ENCODE measurements around the gene AGBL3. TPM values are rescaled to one million over a fixed set of nuclear protein-coding genes. Genes with fewer than 3 reads are reported as not detected.
A peak's percentile ranks its signal among the peaks of the same experiment; 100 is the strongest.
"Not testable (repeated sequence)": the region's sequence is repeated elsewhere in the genome, so short reads cannot be mapped to it uniquely, and the experiment has no call there.

Gene AGBL3
- polyA plus RNA-seq, 1 donor = 4.4 TPM

DNA sequence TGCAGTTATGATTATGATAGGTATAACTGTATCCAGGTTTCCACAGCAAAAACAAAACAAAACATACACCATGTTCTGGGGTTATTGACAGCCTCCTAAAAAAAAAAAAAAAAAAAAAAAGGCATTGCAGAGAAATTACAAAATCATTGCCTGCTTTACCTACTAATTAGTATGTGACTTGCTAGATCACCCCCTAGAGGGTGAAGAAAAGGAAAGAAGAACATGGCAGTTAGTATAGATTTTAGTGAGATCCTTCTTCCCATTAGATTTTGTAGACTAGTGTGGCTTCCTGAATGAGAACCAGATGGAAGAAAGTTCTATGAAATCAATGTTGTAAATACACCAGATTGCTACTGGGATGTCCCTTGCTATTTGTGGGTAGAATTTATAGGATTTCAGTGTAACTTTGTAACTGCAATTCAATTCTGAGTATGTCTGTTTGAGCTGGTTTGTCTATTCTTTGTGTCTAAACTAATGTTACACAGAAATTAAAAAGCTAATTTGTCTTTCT, 24.0 kb upstream of the AGBL3 start:
- Histone ChIP-seq H3K27me3 (ENCODE audit: control insufficient read depth, insufficient read depth, low read length) (no peaks in the 10 kb centered on the region), H3K4me1 (ENCODE audit: control insufficient read depth, insufficient read depth, low read length) (no peaks in the 10 kb centered on the region), H3K9me3 (ENCODE audit: control insufficient read depth, low read depth, low read length) (no peaks in the 10 kb centered on the region), H3K36me3 (ENCODE audit: control insufficient read depth, insufficient read depth, low read length) (peaks cover 25% of the 10 kb centered on the region), H3K4me3 (ENCODE audit: low read length) (no peak overlapping the region), H3K27ac (ENCODE audit: low read length) (no peak overlapping the region)
- no peak for DNase-seq

DNA sequence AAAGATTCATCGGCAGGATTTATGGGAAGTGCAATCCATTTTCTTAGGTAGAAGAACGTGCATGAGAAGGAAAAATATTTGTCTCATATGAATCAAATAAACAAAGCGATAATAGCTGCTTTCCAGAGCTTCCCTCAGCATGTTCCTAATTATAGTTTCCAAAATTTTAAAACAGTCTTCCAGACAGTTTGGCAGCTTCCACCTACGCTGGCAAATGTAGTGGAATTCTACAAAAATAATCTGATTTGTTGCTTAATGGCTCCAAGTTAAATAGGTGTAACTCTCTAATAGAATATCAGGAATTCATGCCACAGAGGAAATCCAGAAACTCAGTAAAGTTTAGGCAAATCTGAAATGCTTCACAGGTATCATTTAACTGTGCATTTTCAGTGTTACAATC, 23.3 kb upstream of the AGBL3 start:
- Histone ChIP-seq H3K9me3 (ENCODE audit: control insufficient read depth, low read depth, low read length) (no peaks in the 10 kb centered on the region), H3K4me3 (ENCODE audit: low read length) (no peak overlapping the region), H3K27me3 (ENCODE audit: control insufficient read depth, insufficient read depth, low read length) (no peaks in the 10 kb centered on the region), H3K4me1 (ENCODE audit: control insufficient read depth, insufficient read depth, low read length) (no peaks in the 10 kb centered on the region), H3K27ac (ENCODE audit: low read length) (no peak overlapping the region), H3K36me3 (ENCODE audit: control insufficient read depth, insufficient read depth, low read length) (peaks cover 25% of the 10 kb centered on the region)
- DNase-seq = no peak
- WGBS (ENCODE audit: insufficient coverage, low lambda C conversion rate) = 100% methylated on average over 3 of the region's 4 CpGs

DNA sequence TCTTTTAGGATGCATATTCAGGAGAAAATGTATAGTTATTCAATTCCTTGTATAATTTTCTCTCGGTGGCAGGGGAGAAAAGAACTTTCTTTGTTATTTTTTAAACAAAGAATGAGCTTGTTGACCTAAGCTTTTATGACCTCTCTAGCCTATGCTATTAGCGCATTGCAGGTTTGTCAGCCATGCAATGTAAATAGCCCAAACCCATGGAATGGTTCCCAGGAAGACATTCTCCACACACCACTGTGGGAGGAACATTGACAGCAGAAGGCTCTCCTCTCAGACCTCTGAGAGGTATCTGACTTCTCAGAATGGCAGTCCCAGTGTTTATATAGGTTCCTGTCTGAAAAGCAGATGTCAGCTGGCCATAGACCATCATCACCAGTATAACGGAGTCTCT, 19.6 kb upstream of the AGBL3 start:
- WGBS (ENCODE audit: insufficient coverage, low lambda C conversion rate) = 40% methylated on average over 1 of the region's 3 CpGs
- Histone ChIP-seq H3K36me3 (ENCODE audit: control insufficient read depth, insufficient read depth, low read length) (peaks cover 19% of the 10 kb centered on the region), H3K27ac (ENCODE audit: low read length) (no peak overlapping the region), H3K4me3 (ENCODE audit: low read length) (no peak overlapping the region), H3K9me3 (ENCODE audit: control insufficient read depth, low read depth, low read length) (peaks cover 18% of the 10 kb centered on the region), H3K4me1 (ENCODE audit: control insufficient read depth, insufficient read depth, low read length) (no peaks in the 10 kb centered on the region), H3K27me3 (ENCODE audit: control insufficient read depth, insufficient read depth, low read length) (no peaks in the 10 kb centered on the region)
- no peak for DNase-seq

DNA sequence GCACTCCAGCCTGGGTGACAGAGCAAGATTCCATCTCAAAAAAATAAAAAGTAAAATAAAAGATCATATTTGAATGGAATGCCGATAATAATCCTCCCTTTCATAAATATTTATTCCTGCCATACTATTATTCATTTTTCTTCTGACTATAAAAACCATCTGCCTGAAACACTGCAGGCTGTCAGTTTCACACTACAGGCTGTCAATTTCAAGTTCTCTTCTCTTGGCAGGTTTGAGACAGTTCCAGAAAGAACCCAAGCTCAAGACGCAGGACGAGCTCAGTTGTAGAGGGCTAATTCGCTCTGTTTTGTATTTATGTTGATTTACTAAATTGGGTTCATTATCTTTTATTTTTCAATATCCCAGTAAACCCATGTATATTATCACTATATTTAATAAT, 18.2 kb upstream of the AGBL3 start:
- Histone ChIP-seq H3K36me3 (ENCODE audit: control insufficient read depth, insufficient read depth, low read length) (peaks cover 19% of the 10 kb centered on the region), H3K9me3 (ENCODE audit: control insufficient read depth, low read depth, low read length) (peaks cover 18% of the 10 kb centered on the region), H3K4me3 (ENCODE audit: low read length) (no peak overlapping the region), H3K27ac (ENCODE audit: low read length) (no peak overlapping the region), H3K27me3 (ENCODE audit: control insufficient read depth, insufficient read depth, low read length) (no peaks in the 10 kb centered on the region), H3K4me1 (ENCODE audit: control insufficient read depth, insufficient read depth, low read length) (no peaks in the 10 kb centered on the region)
- no peak for DNase-seq
- 82% methylated on average over 1 of the region's 4 CpGs for WGBS (ENCODE audit: insufficient coverage, low lambda C conversion rate)

DNA sequence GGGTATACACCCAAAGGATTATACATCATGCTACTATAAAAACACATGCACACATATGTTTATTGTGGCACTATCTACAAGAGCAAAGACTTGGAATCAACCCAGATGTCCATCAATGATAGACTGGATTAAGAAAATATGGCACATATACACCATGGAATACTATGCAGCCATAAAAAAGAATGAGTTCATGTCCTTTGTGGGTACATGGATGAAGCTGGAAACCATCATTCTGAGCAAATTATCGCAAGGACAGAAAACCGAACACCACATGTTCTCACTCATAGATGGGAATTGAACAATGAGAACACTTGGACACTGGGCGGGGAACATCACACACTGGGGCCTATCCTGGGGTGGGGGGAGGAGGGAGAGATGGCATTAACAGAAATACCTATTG, 4.7 kb upstream of the AGBL3 start:
- DNase-seq; H3K36me3 ChIP-seq (ENCODE audit: control insufficient read depth, insufficient read depth, low read length); H3K9me3 ChIP-seq (ENCODE audit: control insufficient read depth, low read depth, low read length); H3K27me3 ChIP-seq (ENCODE audit: control insufficient read depth, insufficient read depth, low read length); H3K4me3 ChIP-seq (ENCODE audit: low read length); H3K4me1 ChIP-seq (ENCODE audit: control insufficient read depth, insufficient read depth, low read length); H3K27ac ChIP-seq (ENCODE audit: low read length): not testable (repeated sequence)
- no CpG with 5 or more reads among the region's 3 CpGs for WGBS (ENCODE audit: insufficient coverage, low lambda C conversion rate)

DNA sequence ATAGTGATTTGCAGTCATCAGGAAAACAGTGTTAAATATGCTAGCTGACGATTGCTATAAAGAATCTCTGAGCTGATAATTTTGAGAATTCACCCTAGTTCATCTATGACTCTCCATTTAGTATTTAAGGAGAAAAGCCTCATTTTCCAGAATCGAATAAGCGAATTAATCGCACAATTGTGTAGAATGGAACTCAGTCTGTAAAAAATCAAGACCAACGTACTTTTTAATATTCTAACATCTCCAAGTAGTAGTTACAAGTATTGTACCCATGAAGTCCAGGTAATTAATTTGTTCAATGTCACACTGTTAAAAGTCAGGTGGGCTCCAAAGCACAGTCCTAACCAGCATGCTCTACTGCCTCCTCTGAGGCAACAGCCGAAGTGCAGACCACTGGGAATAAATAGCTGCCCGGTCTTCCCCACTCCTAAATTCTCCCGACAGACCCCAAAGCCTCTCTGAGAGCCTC, 380 bp upstream of the AGBL3 start:
- H3K36me3 ChIP-seq (ENCODE audit: control insufficient read depth, insufficient read depth, low read length) = no peaks in the 10 kb centered on the region
- peaks cover 3% of the 10 kb centered on the region for H3K4me1 ChIP-seq (ENCODE audit: control insufficient read depth, insufficient read depth, low read length)
- whole genome bisulfite sequencing (ENCODE audit: insufficient coverage, low lambda C conversion rate) = 88% methylated on average over 4 of the region's 8 CpGs
- peak overlapping the region; percentile 75 for H3K27ac ChIP-seq (ENCODE audit: low read length)
- DNase-seq = no peak
- peak overlapping the region; percentile 72 for H3K4me3 ChIP-seq (ENCODE audit: low read length)
- H3K27me3 ChIP-seq (ENCODE audit: control insufficient read depth, insufficient read depth, low read length) = no peaks in the 10 kb centered on the region
- H3K9me3 ChIP-seq (ENCODE audit: control insufficient read depth, low read depth, low read length) = no peaks in the 10 kb centered on the region

DNA sequence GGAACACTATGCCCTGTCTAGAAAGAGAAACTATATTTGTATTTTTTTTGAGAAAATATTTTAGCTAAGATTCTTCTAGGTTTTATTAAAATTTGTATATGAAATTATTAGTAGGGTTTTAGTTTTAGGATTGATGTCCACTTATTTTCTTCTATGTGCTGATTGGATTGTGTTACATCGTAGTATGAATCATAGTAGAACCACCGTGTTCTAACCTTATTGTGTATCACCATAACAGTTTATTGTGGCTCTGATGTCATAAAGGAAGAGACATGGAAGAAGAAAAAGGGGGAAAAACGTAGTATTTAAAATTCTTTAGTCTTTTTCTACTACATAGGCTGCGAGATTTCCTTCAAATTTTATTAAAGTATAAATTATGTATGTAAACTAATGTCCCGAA, 1.9 kb downstream of the AGBL3 start:
- no peak for DNase-seq
- no peaks in the 10 kb centered on the region for H3K36me3 ChIP-seq (ENCODE audit: control insufficient read depth, insufficient read depth, low read length)
- no peaks in the 10 kb centered on the region for H3K9me3 ChIP-seq (ENCODE audit: control insufficient read depth, low read depth, low read length)
- H3K4me3 ChIP-seq (ENCODE audit: low read length) = no peak overlapping the region
- peaks cover 5% of the 10 kb centered on the region for H3K4me1 ChIP-seq (ENCODE audit: control insufficient read depth, insufficient read depth, low read length)
- H3K27me3 ChIP-seq (ENCODE audit: control insufficient read depth, insufficient read depth, low read length) = no peaks in the 10 kb centered on the region
- 68% methylated on average over 5 of the region's 5 CpGs for WGBS (ENCODE audit: insufficient coverage, low lambda C conversion rate)
- no peak overlapping the region for H3K27ac ChIP-seq (ENCODE audit: low read length)

DNA sequence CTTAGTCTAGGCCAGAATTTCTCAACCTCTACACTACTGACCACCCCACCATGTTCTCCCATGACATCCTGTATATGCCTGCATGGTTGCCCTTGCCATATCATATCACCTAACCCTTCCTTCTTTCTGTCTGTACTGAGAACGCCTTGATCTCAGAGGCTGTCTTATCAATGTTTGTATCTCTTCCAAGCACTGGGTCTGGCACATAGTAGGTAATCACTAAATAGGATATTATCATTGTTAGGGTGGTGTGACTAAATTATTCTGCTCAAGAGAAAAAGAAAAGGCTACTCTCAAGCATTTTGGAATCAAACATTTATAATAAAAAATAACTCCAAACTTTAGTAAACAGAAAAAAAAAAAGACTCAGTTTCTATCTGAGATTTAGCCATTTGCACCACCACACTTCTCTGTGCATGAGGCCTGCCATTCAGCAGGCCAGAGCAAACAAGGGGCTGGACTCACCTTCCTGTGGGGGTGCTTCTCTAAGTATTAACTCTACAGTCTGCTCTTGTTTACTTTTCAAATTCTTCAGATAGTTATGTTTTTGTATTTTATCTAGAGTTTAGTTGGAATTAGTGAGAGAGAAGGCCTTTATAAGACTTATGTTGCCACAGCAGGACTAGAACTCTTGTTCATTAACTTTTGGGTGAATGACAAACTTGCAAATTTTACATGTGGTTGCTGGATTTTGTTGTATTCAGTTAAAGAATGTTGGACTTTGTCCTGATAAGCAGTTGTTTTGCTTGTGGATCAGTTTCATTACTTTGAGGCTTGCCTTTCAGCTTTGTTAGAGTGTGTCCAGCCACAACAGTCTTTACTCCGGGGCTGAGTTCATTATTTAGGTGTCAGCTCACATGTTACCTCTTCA, 5.4 kb downstream of the AGBL3 start:
- Histone ChIP-seq H3K4me1 (ENCODE audit: control insufficient read depth, insufficient read depth, low read length) (peaks cover 9% of the 10 kb centered on the region), H3K36me3 (ENCODE audit: control insufficient read depth, insufficient read depth, low read length) (peaks cover 8% of the 10 kb centered on the region), H3K9me3 (ENCODE audit: control insufficient read depth, low read depth, low read length) (no peaks in the 10 kb centered on the region), H3K27ac (ENCODE audit: low read length) (peak overlapping the region; percentile 16), H3K4me3 (ENCODE audit: low read length) (no peak overlapping the region), H3K27me3 (ENCODE audit: control insufficient read depth, insufficient read depth, low read length) (no peaks in the 10 kb centered on the region)
- WGBS (ENCODE audit: insufficient coverage, low lambda C conversion rate) = no CpG with 5 or more reads among the region's 2 CpGs
- DNase-seq = peak in 1 of 2 donors; percentile 45

DNA sequence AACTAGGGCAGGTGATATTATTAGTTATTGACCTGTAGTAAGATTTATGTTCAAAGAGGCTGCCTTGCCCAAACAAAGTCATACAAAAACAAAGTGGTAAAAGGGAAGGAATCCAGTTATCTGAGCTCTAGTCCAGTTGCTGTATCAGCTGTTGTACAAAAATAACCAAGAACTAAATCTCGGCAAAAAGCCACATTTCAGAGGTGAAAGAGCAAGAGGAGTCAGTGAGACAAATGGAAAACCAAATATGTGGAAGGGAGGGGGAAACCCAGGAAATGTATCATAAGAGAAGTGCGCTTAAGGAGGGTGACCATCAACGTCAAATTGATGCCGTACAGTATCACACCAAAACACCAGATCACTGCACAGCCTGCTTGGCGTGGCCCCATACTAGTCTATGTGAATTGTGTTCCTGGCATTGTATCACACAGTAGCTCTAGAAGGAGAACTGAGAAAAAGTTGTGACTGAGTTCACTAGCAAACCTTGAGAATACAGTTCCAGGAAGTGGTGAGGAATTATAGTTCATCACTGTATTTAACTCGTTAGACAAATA, 6.4 kb downstream of the AGBL3 start:
- DNase-seq = no peak
- H3K36me3 ChIP-seq (ENCODE audit: control insufficient read depth, insufficient read depth, low read length) = peaks cover 8% of the 10 kb centered on the region
- H3K4me1 ChIP-seq (ENCODE audit: control insufficient read depth, insufficient read depth, low read length) = peaks cover 9% of the 10 kb centered on the region
- 100% methylated on average over 1 of the region's 6 CpGs for WGBS (ENCODE audit: insufficient coverage, low lambda C conversion rate)
- H3K9me3 ChIP-seq (ENCODE audit: control insufficient read depth, low read depth, low read length) = no peaks in the 10 kb centered on the region
- no peaks in the 10 kb centered on the region for H3K27me3 ChIP-seq (ENCODE audit: control insufficient read depth, insufficient read depth, low read length)
- peak overlapping the region; percentile 16 for H3K27ac ChIP-seq (ENCODE audit: low read length)
- H3K4me3 ChIP-seq (ENCODE audit: low read length) = no peak overlapping the region

DNA sequence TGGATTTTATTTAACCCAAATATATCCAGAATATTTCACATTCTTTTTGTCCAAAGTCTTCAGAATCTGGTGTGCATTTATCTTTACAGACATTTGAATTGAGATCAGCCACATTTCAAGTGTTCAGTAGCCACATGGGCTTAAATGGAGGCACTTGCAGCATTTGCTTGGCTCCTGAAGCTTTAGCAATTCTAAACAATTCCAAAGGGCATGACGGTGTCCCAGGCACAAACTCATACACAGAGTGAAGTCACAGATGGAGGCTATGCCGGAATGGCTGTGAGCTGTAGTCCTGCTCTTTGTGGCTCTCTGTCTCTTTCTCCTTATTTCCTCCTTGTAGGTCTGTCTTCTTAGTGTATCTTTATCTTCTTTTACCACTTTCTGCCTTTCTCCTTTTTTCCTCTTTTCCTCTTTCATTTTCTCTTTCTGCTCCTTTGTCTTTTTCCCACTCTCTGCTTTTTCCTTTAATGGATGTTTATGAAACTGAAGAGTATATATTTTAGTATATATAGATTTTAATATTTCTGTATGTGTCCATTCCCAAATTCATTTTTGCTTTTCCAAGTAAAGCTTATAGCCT, 7.7 kb downstream of the AGBL3 start:
- Histone ChIP-seq H3K36me3 (ENCODE audit: control insufficient read depth, insufficient read depth, low read length) (peaks cover 8% of the 10 kb centered on the region), H3K4me1 (ENCODE audit: control insufficient read depth, insufficient read depth, low read length) (peaks cover 9% of the 10 kb centered on the region), H3K27ac (ENCODE audit: low read length) (no peak overlapping the region), H3K9me3 (ENCODE audit: control insufficient read depth, low read depth, low read length) (no peaks in the 10 kb centered on the region), H3K27me3 (ENCODE audit: control insufficient read depth, insufficient read depth, low read length) (no peaks in the 10 kb centered on the region), H3K4me3 (ENCODE audit: low read length) (no peak overlapping the region)
- no peak for DNase-seq
- WGBS (ENCODE audit: insufficient coverage, low lambda C conversion rate) = no CpG with 5 or more reads among the region's 2 CpGs
